ENCODE measurements around the gene IGSF23. TPM values are rescaled to one million over a fixed set of nuclear protein-coding genes. Genes with fewer than 3 reads are reported as not detected.

IGSF23 gene, protein sequence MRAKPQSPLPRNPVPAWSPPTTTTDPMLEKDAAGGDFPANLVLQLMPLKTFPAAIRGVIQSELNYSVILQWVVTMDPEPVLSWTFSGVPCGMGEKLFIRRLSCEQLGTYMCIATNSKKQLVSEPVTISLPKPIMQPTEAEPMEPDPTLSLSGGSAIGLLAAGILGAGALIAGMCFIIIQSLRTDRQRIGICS
- not detected in 2 replicates for total RNA-seq (2021)
- percentile 13 among the genes with signal in this experiment for Bru-seq, nascent RNA
- percentile 3 among the genes with signal in this experiment for BruChase-seq, experiment 1, labeled RNA remaining after a 2-hour chase
- percentile 12 among the genes with signal in this experiment for BruChase-seq, experiment 2, labeled RNA remaining after a 6-hour chase
- long read RNA-seq, partial matches to known transcripts = 2 of 4 reads
- long read RNA-seq, other reads (novel, unspliced or antisense) = 2 of 4 reads

DNA sequence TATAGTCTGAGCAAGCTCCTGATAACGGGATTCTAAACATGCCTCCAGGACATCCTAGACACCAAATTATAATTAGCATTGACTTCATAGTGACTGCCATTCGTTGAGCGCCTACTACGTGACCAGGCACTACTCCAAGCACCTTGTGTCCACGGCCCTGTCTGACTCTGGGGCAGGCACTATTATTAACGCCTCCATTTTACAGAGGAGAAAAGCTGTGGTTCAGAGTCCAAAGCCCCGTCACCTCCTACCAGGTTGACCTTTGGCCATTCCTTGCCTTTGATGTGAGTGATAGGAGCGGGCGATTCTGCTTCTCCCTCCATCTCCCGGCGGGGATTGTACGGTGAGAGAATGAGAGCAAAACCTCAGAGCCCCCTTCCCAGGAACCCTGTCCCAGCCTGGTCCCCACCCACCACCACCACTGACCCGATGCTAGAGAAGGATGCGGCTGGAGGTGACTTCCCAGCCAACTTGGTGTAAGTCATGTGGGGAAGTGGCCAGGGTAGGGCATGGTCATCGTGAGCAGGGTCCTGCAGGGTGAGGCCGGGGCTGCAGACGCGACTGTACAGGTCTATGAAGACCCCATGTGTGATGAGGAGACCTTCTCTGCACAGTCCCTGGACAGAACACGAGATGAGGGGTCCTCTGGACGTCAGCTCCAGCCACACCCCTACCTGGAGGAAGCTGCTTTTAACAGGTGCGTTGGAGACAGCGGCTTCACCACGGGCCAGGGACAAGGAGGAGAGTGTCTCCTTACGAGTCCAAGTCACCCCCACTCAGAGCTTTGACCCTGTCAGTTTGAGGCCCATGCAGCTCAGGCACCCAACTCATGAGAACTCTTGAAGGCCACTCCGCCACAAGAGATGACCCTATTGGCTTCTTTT, at the start of gene IGSF23:
Gene IGSF23, plus strand, starts transcription at position 269 of the 884 bp plus-strand sequence. Its CDS starts 83 bp downstream, at position 352.
- no TSS peak for BruUV-seq (replicated peaks)
- Histone ChIP-seq H3K4me3 (no peak within 1 kb of the TSS), H3K4me2 (no peak within 1 kb of the TSS), H3K4me1 (replicated peaks; ENCODE audit: insufficient read depth) (peaks cover 21% of the 10 kb centered on the region), H3K27me3 (ENCODE audit: insufficient read depth, low read depth) (no peaks in the 10 kb centered on the region), H3K36me3 (ENCODE audit: low read depth) (no peaks in the 10 kb centered on the region), H3F3A (ENCODE audit: insufficient read depth, low read depth) (peaks cover 23% of the 10 kb centered on the region; the same call in 1 of the 2 replicates), H3K9me3 (ENCODE audit: insufficient read depth, low read depth) (no peaks in the 10 kb centered on the region), H4K20me1 (ENCODE audit: insufficient read depth) (no peaks in the 10 kb centered on the region), H2AFZ (no peak within 1 kb of the TSS), H3K9me2 (ENCODE audit: insufficient read depth) (no peaks in the 10 kb centered on the region), H3K27ac (no peak within 1 kb of the TSS), H3K79me2 (ENCODE audit: low read depth) (no peaks in the 10 kb centered on the region)
- ChIA-PET CTCF (no interaction called here), POLR2A (ENCODE audit: unreplicated experiment) (no interaction called here)
- intact Hi-C loops (cut with micrococcal nuclease; ENCODE audit: unreplicated experiment) = no loop called here
- DNase-seq = no peak
- TF ChIP-seq, protein P1, sequence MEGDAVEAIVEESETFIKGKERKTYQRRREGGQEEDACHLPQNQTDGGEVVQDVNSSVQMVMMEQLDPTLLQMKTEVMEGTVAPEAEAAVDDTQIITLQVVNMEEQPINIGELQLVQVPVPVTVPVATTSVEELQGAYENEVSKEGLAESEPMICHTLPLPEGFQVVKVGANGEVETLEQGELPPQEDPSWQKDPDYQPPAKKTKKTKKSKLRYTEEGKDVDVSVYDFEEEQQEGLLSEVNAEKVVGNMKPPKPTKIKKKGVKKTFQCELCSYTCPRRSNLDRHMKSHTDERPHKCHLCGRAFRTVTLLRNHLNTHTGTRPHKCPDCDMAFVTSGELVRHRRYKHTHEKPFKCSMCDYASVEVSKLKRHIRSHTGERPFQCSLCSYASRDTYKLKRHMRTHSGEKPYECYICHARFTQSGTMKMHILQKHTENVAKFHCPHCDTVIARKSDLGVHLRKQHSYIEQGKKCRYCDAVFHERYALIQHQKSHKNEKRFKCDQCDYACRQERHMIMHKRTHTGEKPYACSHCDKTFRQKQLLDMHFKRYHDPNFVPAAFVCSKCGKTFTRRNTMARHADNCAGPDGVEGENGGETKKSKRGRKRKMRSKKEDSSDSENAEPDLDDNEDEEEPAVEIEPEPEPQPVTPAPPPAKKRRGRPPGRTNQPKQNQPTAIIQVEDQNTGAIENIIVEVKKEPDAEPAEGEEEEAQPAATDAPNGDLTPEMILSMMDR (conservative IDR thresholded peaks at IDR 0.05) = no peak
- TF ChIP-seq EZH2 (IDR thresholded peaks at IDR 0.05; ENCODE audit: low read depth) = no peak

DNA sequence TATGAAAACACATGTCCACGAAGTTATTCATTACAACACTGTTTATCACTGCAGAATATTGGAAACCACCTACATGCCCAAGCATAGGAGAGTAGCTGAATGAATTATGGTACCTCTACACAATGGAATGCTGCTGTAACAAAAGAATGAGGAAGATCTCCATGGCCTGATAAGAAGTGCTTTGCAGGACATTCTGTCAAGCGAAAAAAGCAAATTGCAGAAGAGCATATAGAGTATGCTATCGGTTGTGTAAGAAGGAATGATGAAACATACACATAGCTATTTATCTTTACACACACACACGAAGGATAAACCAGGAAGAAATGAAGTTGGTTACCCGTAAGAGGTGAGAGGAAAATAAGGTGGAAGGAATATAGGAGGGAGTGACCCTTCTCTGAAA, 46.4 kb upstream of the IGSF23 start:
- TF ChIP-seq, protein P1 (conservative IDR thresholded peaks at IDR 0.05) = no peak
- no peak for TF ChIP-seq EZH2 (IDR thresholded peaks at IDR 0.05; ENCODE audit: low read depth)
- H3K4me2 ChIP-seq = peak overlapping the region; percentile 51
- no peaks in the 10 kb centered on the region for H3K79me2 ChIP-seq (ENCODE audit: low read depth)
- ChIA-PET CTCF (no interaction called here), POLR2A (ENCODE audit: unreplicated experiment) (interaction anchor here (0.5 kb wide), 1 partner anchor 242 kb away, joined by 4 read pairs; the partner anchor contains the start of gene BCAM)
- no peak overlapping the region for H2AFZ ChIP-seq
- peak overlapping the region; percentile 5; the same call in 1 of the 2 replicates for H3K4me3 ChIP-seq
- no peaks in the 10 kb centered on the region for H4K20me1 ChIP-seq (ENCODE audit: insufficient read depth)
- H3K36me3 ChIP-seq (ENCODE audit: low read depth) = no peaks in the 10 kb centered on the region
- intact Hi-C loops (cut with micrococcal nuclease; ENCODE audit: unreplicated experiment) = no loop called here
- peaks cover 24% of the 10 kb centered on the region; the same call in 1 of the 2 replicates for H3F3A ChIP-seq (ENCODE audit: insufficient read depth, low read depth)
- no peaks in the 10 kb centered on the region for H3K9me3 ChIP-seq (ENCODE audit: insufficient read depth, low read depth)
- peak overlapping the region; percentile 42 for H3K27ac ChIP-seq
- no peaks in the 10 kb centered on the region for H3K27me3 ChIP-seq (ENCODE audit: insufficient read depth, low read depth)
- H3K9me2 ChIP-seq (ENCODE audit: insufficient read depth) = no peaks in the 10 kb centered on the region
- DNase-seq = peak in 1 of 2 experiments; percentile 89
- BruUV-seq (replicated peaks) = no TSS peak
- H3K4me1 ChIP-seq (replicated peaks; ENCODE audit: insufficient read depth) = peaks cover 31% of the 10 kb centered on the region

DNA sequence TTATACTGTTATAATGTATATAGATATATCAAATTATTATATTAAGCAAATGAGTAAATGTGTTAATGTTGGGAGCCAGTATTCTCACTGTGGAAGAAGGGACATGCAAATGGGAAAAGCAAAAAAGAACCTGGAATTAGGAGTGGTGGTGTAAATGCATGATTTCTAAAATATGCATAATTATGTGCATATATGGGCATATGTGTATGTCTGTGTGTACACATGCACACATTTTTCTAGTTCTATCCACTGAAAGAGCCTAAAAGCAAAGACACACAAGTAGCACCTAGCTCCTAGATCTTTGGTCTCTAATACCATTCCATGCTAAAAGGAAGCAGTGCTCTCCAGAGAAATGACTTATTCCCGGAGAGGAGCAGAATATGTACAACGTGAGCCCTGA, 45.6 kb upstream of the IGSF23 start:
- Histone ChIP-seq H2AFZ (no peak overlapping the region), H3K36me3 (ENCODE audit: low read depth) (no peaks in the 10 kb centered on the region), H3K4me1 (replicated peaks; ENCODE audit: insufficient read depth) (peaks cover 39% of the 10 kb centered on the region), H3K9me3 (ENCODE audit: insufficient read depth, low read depth) (no peaks in the 10 kb centered on the region), H3K79me2 (ENCODE audit: low read depth) (no peaks in the 10 kb centered on the region), H3K4me2 (no peak overlapping the region), H4K20me1 (ENCODE audit: insufficient read depth) (no peaks in the 10 kb centered on the region), H3F3A (ENCODE audit: insufficient read depth, low read depth) (peaks cover 32% of the 10 kb centered on the region; the same call in 1 of the 2 replicates), H3K27me3 (ENCODE audit: insufficient read depth, low read depth) (no peaks in the 10 kb centered on the region), H3K9me2 (ENCODE audit: insufficient read depth) (no peaks in the 10 kb centered on the region), H3K27ac (no peak overlapping the region), H3K4me3 (no peak overlapping the region)
- TF ChIP-seq EZH2 (IDR thresholded peaks at IDR 0.05; ENCODE audit: low read depth) = no peak
- TF ChIP-seq, protein P1 (conservative IDR thresholded peaks at IDR 0.05) = no peak
- POLR2A ChIA-PET (ENCODE audit: unreplicated experiment) = no interaction called here
- CTCF ChIA-PET = no interaction called here
- DNase-seq = no peak
- BruUV-seq (replicated peaks) = no TSS peak
- intact Hi-C loops (cut with micrococcal nuclease; ENCODE audit: unreplicated experiment) = no loop called here
